ENCODE measurements around the gene CFAP157.

Gene CFAP157

GRCh38 chr9:127692071-127692470, 14.7 kb upstream of the CFAP157 start:
- Histone ChIP-seq H3K9me3 (ENCODE audit: control insufficient read depth in 2 of 2, low read length in 2 of 2) (no peaks in the 10 kb centered on the region), H3K27ac (ENCODE audit: low read depth in 2 of 2, low read length in 2 of 2) (no peak overlapping the region), H3K9ac (ENCODE audit: low read depth in 1 of 2, low read length in 2 of 2) (no peak overlapping the region), H3K4me1 (ENCODE audit: control insufficient read depth in 2 of 2, insufficient read depth in 2 of 2, low read length in 2 of 2) (no peaks in the 10 kb centered on the region), H3K27me3 (ENCODE audit: control insufficient read depth in 2 of 2, insufficient read depth in 2 of 2, low read length in 2 of 2) (no peaks in the 10 kb centered on the region), H3K4me3 (ENCODE audit: low read length in 2 of 2) (no peak overlapping the region), H3K36me3 (ENCODE audit: control insufficient read depth in 2 of 2, insufficient read depth in 2 of 2, low read length in 2 of 2) (peaks cover 3% of the 10 kb centered on the region in 2 donors)

- Histone ChIP-seq H3K9me3 (ENCODE audit: control insufficient read depth in 2 of 2, low read length in 2 of 2) (no peaks in the 10 kb centered on the region), H3K36me3 (ENCODE audit: control insufficient read depth in 2 of 2, insufficient read depth in 2 of 2, low read length in 2 of 2) (peaks cover 3% of the 10 kb centered on the region in 2 donors), H3K27me3 (ENCODE audit: control insufficient read depth in 2 of 2, insufficient read depth in 2 of 2, low read length in 2 of 2) (no peaks in the 10 kb centered on the region), H3K4me3 (ENCODE audit: low read length in 2 of 2) (no peak overlapping the region), H3K4me1 (ENCODE audit: control insufficient read depth in 2 of 2, insufficient read depth in 2 of 2, low read length in 2 of 2) (no peaks in the 10 kb centered on the region), H3K27ac (ENCODE audit: low read depth in 2 of 2, low read length in 2 of 2) (no peak overlapping the region), H3K9ac (ENCODE audit: low read depth in 1 of 2, low read length in 2 of 2) (no peak overlapping the region)
Observed at GRCh38 chr9:127693143-127693542, 13.6 kb upstream of the CFAP157 start.

- H3K4me1 ChIP-seq (ENCODE audit: control insufficient read depth in 2 of 2, insufficient read depth in 2 of 2, low read length in 2 of 2): no peaks in the 10 kb centered on the region
- H3K27ac ChIP-seq (ENCODE audit: low read depth in 2 of 2, low read length in 2 of 2): no peak overlapping the region
- H3K4me3 ChIP-seq (ENCODE audit: low read length in 2 of 2): no peak overlapping the region
- H3K27me3 ChIP-seq (ENCODE audit: control insufficient read depth in 2 of 2, insufficient read depth in 2 of 2, low read length in 2 of 2): no peaks in the 10 kb centered on the region
- peaks cover 3% of the 10 kb centered on the region in 2 donors for H3K36me3 ChIP-seq (ENCODE audit: control insufficient read depth in 2 of 2, insufficient read depth in 2 of 2, low read length in 2 of 2)
- no peaks in the 10 kb centered on the region for H3K9me3 ChIP-seq (ENCODE audit: control insufficient read depth in 2 of 2, low read length in 2 of 2)
- no peak overlapping the region for H3K9ac ChIP-seq (ENCODE audit: low read depth in 1 of 2, low read length in 2 of 2)
Observed at GRCh38 chr9:127693697-127694096, 13.1 kb upstream of the CFAP157 start.

- no peak overlapping the region for H3K27ac ChIP-seq (ENCODE audit: low read depth in 2 of 2, low read length in 2 of 2)
- H3K36me3 ChIP-seq (ENCODE audit: control insufficient read depth in 2 of 2, insufficient read depth in 2 of 2, low read length in 2 of 2): peaks cover 3% of the 10 kb centered on the region in 2 donors
- no peaks in the 10 kb centered on the region for H3K27me3 ChIP-seq (ENCODE audit: control insufficient read depth in 2 of 2, insufficient read depth in 2 of 2, low read length in 2 of 2)
- H3K4me3 ChIP-seq (ENCODE audit: low read length in 2 of 2): no peak overlapping the region
- peaks cover 0 to 6% of the 10 kb centered on the region in 2 donors for H3K4me1 ChIP-seq (ENCODE audit: control insufficient read depth in 2 of 2, insufficient read depth in 2 of 2, low read length in 2 of 2)
- no peaks in the 10 kb centered on the region for H3K9me3 ChIP-seq (ENCODE audit: control insufficient read depth in 2 of 2, low read length in 2 of 2)
- H3K9ac ChIP-seq (ENCODE audit: low read depth in 1 of 2, low read length in 2 of 2): no peak overlapping the region
Observed at GRCh38 chr9:127694890-127695720, 11.7 kb upstream of the CFAP157 start.

GRCh38 chr9:127697575-127697974, 9.2 kb upstream of the CFAP157 start:
- H3K27ac ChIP-seq (ENCODE audit: low read depth in 2 of 2, low read length in 2 of 2): no peak overlapping the region
- peaks cover 0 to 6% of the 10 kb centered on the region in 2 donors for H3K4me1 ChIP-seq (ENCODE audit: control insufficient read depth in 2 of 2, insufficient read depth in 2 of 2, low read length in 2 of 2)
- H3K36me3 ChIP-seq (ENCODE audit: control insufficient read depth in 2 of 2, insufficient read depth in 2 of 2, low read length in 2 of 2): no peaks in the 10 kb centered on the region
- no peaks in the 10 kb centered on the region for H3K9me3 ChIP-seq (ENCODE audit: control insufficient read depth in 2 of 2, low read length in 2 of 2)
- no peak overlapping the region for H3K9ac ChIP-seq (ENCODE audit: low read depth in 1 of 2, low read length in 2 of 2)
- no peaks in the 10 kb centered on the region for H3K27me3 ChIP-seq (ENCODE audit: control insufficient read depth in 2 of 2, insufficient read depth in 2 of 2, low read length in 2 of 2)
- H3K4me3 ChIP-seq (ENCODE audit: low read length in 2 of 2): no peak overlapping the region

- H3K27ac ChIP-seq (ENCODE audit: low read depth in 2 of 2, low read length in 2 of 2): no peak overlapping the region
- no peaks in the 10 kb centered on the region for H3K36me3 ChIP-seq (ENCODE audit: control insufficient read depth in 2 of 2, insufficient read depth in 2 of 2, low read length in 2 of 2)
- no peak overlapping the region for H3K4me3 ChIP-seq (ENCODE audit: low read length in 2 of 2)
- no peaks in the 10 kb centered on the region for H3K9me3 ChIP-seq (ENCODE audit: control insufficient read depth in 2 of 2, low read length in 2 of 2)
- no peak overlapping the region for H3K9ac ChIP-seq (ENCODE audit: low read depth in 1 of 2, low read length in 2 of 2)
- no peaks in the 10 kb centered on the region for H3K27me3 ChIP-seq (ENCODE audit: control insufficient read depth in 2 of 2, insufficient read depth in 2 of 2, low read length in 2 of 2)
- peaks cover 0 to 6% of the 10 kb centered on the region in 2 donors for H3K4me1 ChIP-seq (ENCODE audit: control insufficient read depth in 2 of 2, insufficient read depth in 2 of 2, low read length in 2 of 2)
Observed at GRCh38 chr9:127698386-127698785, 8.4 kb upstream of the CFAP157 start.

GRCh38 chr9:127698985-127699670, 7.7 kb upstream of the CFAP157 start:
- Histone ChIP-seq H3K27ac (ENCODE audit: low read depth in 2 of 2, low read length in 2 of 2) (peak overlapping the region; percentile 68 to 84), H3K9ac (ENCODE audit: low read depth in 1 of 2, low read length in 2 of 2) (peak overlapping the region in 1 of 2 donors; percentile 67), H3K36me3 (ENCODE audit: control insufficient read depth in 2 of 2, insufficient read depth in 2 of 2, low read length in 2 of 2) (no peaks in the 10 kb centered on the region), H3K27me3 (ENCODE audit: control insufficient read depth in 2 of 2, insufficient read depth in 2 of 2, low read length in 2 of 2) (no peaks in the 10 kb centered on the region), H3K9me3 (ENCODE audit: control insufficient read depth in 2 of 2, low read length in 2 of 2) (no peaks in the 10 kb centered on the region), H3K4me1 (ENCODE audit: control insufficient read depth in 2 of 2, insufficient read depth in 2 of 2, low read length in 2 of 2) (peaks cover 0 to 6% of the 10 kb centered on the region in 2 donors), H3K4me3 (ENCODE audit: low read length in 2 of 2) (peak overlapping the region; percentile 45 to 54)

- Histone ChIP-seq H3K4me3 (ENCODE audit: low read length in 2 of 2) (no peak overlapping the region), H3K27ac (ENCODE audit: low read depth in 2 of 2, low read length in 2 of 2) (no peak overlapping the region), H3K4me1 (ENCODE audit: control insufficient read depth in 2 of 2, insufficient read depth in 2 of 2, low read length in 2 of 2) (peaks cover 0 to 6% of the 10 kb centered on the region in 2 donors), H3K27me3 (ENCODE audit: control insufficient read depth in 2 of 2, insufficient read depth in 2 of 2, low read length in 2 of 2) (no peaks in the 10 kb centered on the region), H3K9ac (ENCODE audit: low read depth in 1 of 2, low read length in 2 of 2) (no peak overlapping the region), H3K9me3 (ENCODE audit: control insufficient read depth in 2 of 2, low read length in 2 of 2) (no peaks in the 10 kb centered on the region), H3K36me3 (ENCODE audit: control insufficient read depth in 2 of 2, insufficient read depth in 2 of 2, low read length in 2 of 2) (no peaks in the 10 kb centered on the region)
Observed at GRCh38 chr9:127700140-127700539, 6.6 kb upstream of the CFAP157 start.

GRCh38 chr9:127700594-127701255, 6.1 kb upstream of the CFAP157 start:
- Histone ChIP-seq H3K27me3 (ENCODE audit: control insufficient read depth in 2 of 2, insufficient read depth in 2 of 2, low read length in 2 of 2) (no peaks in the 10 kb centered on the region), H3K36me3 (ENCODE audit: control insufficient read depth in 2 of 2, insufficient read depth in 2 of 2, low read length in 2 of 2) (no peaks in the 10 kb centered on the region), H3K4me3 (ENCODE audit: low read length in 2 of 2) (no peak overlapping the region), H3K27ac (ENCODE audit: low read depth in 2 of 2, low read length in 2 of 2) (no peak overlapping the region), H3K9ac (ENCODE audit: low read depth in 1 of 2, low read length in 2 of 2) (no peak overlapping the region), H3K4me1 (ENCODE audit: control insufficient read depth in 2 of 2, insufficient read depth in 2 of 2, low read length in 2 of 2) (peaks cover 0 to 6% of the 10 kb centered on the region in 2 donors), H3K9me3 (ENCODE audit: control insufficient read depth in 2 of 2, low read length in 2 of 2) (no peaks in the 10 kb centered on the region)

Measured in mucosa of rectum (tissue), 2 donors.